HG02642 (cell line): ENCODE measurements around the gene TUBG1.

Source experiments
- ATAC-seq: cut with Tn5 transposase; IDR thresholded peaks from one replicate; pipeline ENCODE4 v1.9.1; 2021; ENCODE audit warnings: mild to moderate bottlenecking; ENCODE audit not compliant: unreplicated experiment, poor library complexity

TUBG1 gene

GRCh38 chr17:42578282-42578869 lies 31.1 kb upstream of the TUBG1 start:
- ATAC-seq: peak; percentile 61

DNA sequence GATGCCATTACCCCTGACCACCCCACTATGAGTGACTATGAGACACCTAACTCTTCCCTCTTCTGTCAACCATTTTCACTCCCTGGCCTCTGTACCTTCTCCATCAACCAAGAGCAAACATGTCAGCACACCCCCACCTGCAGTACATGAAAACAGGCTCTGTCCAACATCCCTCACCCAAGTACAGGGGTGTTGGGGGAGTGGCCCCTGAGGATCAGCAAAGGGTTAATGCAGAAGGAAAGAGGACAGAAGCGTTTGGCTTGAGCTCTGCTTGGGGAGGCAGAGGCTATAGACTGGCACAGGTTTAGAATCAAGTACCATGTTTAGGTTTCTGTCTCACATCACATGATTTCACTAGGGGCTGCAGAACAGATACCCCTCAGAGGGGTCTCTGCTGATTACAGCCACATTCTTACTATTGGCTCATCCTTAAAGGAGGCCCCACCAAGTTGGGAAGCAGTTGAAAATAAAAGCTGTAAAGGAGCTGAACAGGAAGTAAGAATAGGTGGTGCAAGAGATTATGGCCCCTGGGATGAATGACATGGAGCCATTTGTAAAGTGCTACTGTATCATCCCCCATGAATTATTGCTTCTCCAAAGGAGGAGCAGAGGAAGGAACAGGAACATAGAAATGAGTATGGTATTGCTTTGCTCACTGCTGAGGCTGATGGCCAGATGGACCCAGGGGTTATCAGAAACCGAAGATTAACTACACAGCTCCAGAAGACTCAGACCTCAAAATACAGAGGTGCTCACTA lies 29.5 kb upstream of the TUBG1 start:
- ATAC-seq: no peak

DNA sequence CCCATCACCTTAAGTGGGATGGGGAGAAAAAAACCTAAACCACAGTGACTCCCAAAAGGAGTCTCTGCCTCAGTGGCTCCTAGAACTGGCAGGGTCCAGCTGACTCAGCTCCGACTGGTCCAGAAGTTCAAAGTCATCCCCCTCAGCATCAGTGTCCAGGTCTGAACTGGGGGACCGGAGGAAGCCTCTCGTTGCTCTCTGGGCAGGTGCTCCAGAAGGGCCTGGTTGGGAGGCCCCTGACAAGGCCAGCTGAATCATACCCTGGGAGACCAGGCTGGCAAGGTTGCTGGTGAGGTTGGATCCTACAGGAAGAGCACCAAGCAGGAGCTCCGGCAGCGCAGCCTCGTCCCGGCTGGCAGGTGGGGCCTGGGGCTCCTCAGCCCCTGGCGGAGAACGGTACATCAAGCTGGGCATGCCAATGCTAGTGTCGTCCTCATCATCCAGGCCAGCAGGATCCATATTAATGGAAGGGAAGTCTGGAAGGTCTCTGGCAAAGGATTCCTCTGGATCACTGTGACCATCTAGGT lies 27.7 kb upstream of the TUBG1 start:
- no peak for ATAC-seq

- ATAC-seq: no peak
Measured at GRCh38 chr17:42584880-42585279, 24.6 kb upstream of the TUBG1 start.

DNA sequence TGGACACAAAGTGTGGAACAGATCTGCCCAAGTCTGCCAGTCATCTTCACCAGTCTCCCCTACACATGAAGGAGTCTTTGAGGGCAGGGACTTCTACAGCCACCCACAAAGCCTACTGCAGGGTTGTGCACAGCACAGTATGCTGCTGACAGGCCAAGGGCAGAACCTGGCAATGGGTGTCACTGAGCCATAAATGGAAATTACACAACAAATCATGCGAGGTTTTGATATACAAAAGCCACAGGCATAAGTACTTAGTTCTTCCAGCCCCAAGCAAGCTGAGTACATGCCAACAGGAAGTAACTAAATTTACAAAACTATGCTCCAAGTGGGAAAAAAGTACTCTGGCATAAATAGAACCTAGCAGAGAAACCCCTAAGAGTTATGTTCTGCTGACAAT lies 24.1 kb upstream of the TUBG1 start:
- no peak for ATAC-seq

DNA sequence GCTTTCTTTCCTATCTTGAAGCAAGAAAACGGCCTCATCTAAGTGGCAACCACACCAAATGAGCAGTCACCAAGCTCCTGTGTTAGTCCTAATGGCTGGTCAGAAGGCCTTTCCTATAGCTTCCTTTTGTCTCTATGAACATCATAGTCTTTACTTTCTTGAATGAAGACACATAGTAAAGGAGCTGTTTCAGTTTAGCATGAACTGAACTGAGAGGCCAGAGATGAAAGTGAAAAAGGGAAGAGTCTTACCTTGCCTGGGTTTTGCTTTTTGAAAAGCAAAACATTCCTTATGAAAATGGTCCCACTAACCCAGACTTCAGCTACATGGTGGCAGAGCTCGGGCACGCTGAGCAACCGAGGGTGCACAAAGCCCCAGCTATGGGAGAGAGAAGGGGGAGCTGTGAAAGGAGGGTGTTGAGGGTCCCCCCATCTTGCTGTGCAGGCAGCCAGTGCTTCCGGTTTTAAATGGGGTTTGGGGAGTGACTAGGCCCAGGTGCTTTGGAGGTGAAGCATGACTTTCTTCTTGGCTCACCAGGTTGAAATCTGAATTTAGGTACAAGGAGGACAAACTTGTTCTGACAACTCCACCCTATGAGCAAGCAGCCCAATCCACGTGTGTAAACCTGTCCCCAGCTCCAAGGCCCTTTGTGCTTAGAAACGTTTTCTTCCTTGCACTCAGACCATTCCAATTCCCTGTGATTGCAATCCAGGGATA lies 22.8 kb upstream of the TUBG1 start:
- peak; percentile 51 for ATAC-seq

GRCh38 chr17:42590886-42591285 lies 18.6 kb upstream of the TUBG1 start:
- no peak for ATAC-seq

GRCh38 chr17:42591411-42591810 lies 18.1 kb upstream of the TUBG1 start:
- no peak for ATAC-seq

- ATAC-seq: no peak
Measured at GRCh38 chr17:42596386-42596785, 13.1 kb upstream of the TUBG1 start.

DNA sequence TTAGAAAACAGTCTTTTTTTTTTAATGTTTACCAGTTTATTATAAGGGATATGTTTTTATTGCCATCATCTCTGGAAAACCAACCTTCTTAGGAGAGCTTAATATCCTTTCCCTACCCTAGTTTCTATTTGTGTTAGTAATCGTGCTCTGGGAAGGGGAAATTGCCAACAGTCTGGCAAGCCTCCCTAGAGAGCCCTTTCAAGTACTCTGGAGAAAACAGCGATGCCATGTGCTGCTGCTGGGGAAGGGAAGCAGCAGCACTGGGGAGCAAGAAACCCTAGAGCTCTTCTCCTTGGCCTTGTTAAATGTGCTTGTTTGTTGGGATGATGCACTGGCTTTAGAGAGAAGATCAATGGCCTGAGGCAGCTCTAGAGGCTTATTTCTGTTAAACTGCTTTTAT lies 10.6 kb upstream of the TUBG1 start:
- ATAC-seq: no peak

DNA sequence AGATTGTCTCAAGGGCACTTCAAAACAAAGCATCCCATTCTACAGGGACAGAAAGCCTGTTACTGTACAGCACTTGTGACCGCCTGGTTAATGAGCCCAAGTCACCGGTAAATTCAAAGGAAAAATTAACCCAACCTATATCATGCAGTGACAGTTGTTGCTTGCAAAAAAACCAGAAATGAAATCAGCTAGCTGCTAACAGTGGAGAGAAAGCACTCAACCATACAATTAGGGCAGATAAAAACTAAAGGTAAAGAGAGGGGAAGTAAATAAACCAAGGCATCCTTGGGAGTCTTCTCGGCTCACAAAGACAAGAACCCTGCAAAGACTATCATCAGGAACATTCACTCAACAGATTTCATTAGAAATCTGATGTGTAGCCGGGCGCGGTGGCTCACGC lies 6.2 kb upstream of the TUBG1 start:
- no peak for ATAC-seq

- no peak for ATAC-seq
Measured at GRCh38 chr17:42607769-42608168, 1.7 kb upstream of the TUBG1 start.

DNA sequence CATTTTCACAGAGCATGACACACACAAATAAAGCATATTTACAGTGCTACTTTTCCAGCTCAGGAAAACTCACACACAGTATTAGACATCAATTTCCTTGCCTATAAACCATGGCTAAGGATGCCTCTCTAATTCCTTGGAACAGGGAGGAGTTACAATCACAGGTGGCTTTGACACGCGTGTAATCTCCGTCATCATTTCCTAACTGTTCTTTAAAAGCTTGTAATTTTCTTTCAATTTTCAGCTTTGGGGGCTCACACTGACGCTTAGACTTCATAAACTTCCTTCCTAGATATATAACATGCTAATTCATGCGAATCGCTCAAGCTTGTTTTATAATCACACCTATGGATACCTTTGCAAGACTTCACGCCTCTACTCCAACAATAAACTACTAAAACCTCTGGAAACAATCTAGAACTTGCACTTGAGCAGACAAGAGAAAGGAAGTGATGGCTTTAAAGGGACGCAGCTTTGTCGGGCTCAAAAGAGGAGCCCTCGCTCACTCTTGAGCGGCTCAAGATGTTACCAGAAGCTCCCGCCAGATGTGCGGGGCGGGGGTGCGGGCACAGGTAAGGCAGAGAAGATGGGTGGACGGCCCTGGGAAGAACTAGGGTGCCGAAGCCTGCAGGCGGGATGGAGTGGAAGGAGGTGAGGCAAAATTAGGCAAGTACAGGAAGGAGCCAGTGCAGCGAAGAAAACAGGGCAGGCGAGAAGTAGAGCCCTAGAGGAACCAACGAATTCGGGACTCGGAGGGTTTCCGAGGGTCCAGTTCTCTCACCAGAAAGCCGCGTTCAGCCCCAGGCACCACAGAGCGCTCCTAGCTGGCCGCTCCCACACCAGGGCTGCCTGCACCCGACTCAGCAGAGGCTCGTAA lies 940 bp upstream of the TUBG1 start:
- ATAC-seq: peak; percentile 35

DNA sequence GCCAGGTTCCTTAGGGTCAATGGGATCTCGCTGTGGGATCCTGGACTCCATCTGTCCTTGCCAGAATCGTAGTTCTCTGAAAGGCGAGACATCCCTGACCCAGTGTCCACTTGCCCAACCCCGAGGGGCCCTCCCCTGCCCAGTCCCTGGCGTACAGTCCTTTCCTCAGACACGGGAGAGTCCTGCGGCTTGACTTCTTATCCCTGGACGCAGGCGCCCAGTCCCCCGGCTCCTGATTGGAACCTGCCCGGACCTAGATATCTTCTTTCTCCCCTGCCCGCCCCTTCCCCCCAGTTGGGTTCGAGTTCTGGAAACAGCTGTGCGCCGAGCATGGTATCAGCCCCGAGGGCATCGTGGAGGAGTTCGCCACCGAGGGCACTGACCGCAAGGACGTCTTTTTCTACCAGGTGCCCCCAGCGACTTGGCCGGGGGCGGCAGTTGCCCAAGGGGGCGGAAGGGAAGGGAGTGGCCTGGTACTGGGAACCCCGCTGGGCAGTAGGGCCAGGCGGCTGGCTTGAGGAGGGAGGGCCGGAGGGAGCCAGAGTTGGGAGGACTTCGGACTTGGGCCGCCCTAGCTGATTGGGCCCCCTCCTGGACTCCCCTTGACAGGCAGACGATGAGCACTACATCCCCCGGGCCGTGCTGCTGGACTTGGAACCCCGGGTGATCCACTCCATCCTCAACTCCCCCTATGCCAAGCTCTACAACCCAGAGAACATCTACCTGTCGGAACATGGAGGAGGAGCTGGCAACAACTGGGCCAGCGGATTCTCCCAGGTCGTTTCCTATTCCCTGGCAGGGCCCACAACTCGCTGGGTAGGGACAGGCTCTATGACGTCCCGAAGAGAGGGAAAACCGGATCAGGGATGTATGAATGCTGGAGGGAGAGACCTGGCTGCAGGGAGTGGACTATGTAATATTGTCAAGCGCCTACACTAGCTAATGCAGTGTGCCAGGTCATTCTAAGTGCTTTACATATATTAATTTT lies 625 bp downstream of the TUBG1 start:
- peak; percentile 1 for ATAC-seq

DNA sequence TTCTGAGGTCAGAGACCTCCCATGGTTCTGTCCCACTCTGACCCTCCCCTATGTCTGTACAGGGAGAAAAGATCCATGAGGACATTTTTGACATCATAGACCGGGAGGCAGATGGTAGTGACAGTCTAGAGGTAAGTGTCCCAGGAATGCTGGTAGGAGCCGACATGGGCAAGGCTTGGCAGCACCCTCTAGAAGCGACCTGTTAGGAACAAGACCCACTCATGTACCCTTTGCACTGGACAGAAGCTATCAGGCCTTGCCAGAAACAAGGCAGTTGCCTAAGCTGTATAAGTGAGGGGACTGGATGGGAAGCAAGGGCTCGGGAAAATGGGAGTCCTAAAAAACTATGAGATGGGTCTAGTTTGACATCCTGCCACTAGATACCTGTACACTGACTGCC lies 2.5 kb downstream of the TUBG1 start:
- ATAC-seq: no peak

GRCh38 chr17:42613699-42614295 lies 4.3 kb downstream of the TUBG1 start:
- ATAC-seq: no peak

GRCh38 chr17:42617956-42618431 lies 8.5 kb downstream of the TUBG1 start:
- peak; percentile 22 for ATAC-seq

GRCh38 chr17:42618442-42619150 lies 9.1 kb downstream of the TUBG1 start:
- peak; percentile 78 for ATAC-seq
